SK-N-SH (cell line): Measurements from ENCODE around the gene SDK1. TPM values are rescaled to one million over a fixed set of nuclear protein-coding genes. Genes with fewer than 3 reads are reported as not detected.

Experiments used
- CTCF ChIA-PET: fragments of 300-600, 350-600 bp; formaldehyde crosslinking; extraction: SDS; loops from one replicate; lab custom pipeline; 2021; lab: Yijun Ruan, JAX
- POLR2A ChIA-PET: fragments of 350-600 bp; sonication (Branson Sonifier 250); formaldehyde crosslinking; extraction: SDS; loops from one replicate; lab custom pipeline; 2020; ENCODE audit warnings: antibody characterized with exemption, inconsistent platforms; lab: Yijun Ruan, JAX
- DNase-seq: peaks from one replicate; pipeline ENCODE4 v3.0.0; 2012
- H2AFZ ChIP-seq: fragments of 200-600 bp; sonication (generic); 2 replicates; pipeline ENCODE4 v1.8.1; 2016; ENCODE audit warnings: antibody characterized with exemption, mild to moderate bottlenecking, low read depth
- H3F3A ChIP-seq: fragments of 200-600 bp; sonication (generic); replicated peaks from 2 replicates; pipeline ENCODE3; 2016; ENCODE audit warnings: antibody characterized with exemption, mild to moderate bottlenecking; ENCODE audit not compliant: insufficient read depth
- H3K27ac ChIP-seq, 2 experiments: fragments of 200-500 bp in 1 of 2; fragments of 200-600 bp in 1 of 2; sonication (Bioruptor generic) in 1 of 2; sonication (generic), shearing (Covaris generic) in 1 of 2; 2 replicates each; pipeline versions ENCODE4 v1.5.1 to v1.6.1; 2014 to 2016; ENCODE audit warnings: low read depth in 2 of 2, inconsistent platforms in 1 of 2, low read length in 1 of 2, mild to moderate bottlenecking in 1 of 2, mixed read lengths in 1 of 2
- H3K27me3 ChIP-seq: fragments of 200-600 bp; sonication (generic), shearing (Covaris generic); 2 replicates; pipeline ENCODE4 v1.6.1; 2016; ENCODE audit warnings: mixed run types; ENCODE audit not compliant: insufficient read depth
- H3K36me3 ChIP-seq, 2 experiments: fragments of 200-500 bp in 1 of 2; fragments of 200-600 bp in 1 of 2; sonication (Bioruptor generic) in 1 of 2; sonication (generic) in 1 of 2; replicated peaks in 1 of 2; 2 replicates each; pipeline versions ENCODE3 to v1.5.1; 2014 to 2016; ENCODE audit warnings: low read length in 1 of 2, mild to moderate bottlenecking in 1 of 2; ENCODE audit not compliant: insufficient read depth in 2 of 2, control insufficient read depth in 1 of 2
- H3K4me1 ChIP-seq, 2 experiments: fragments of 200-500 bp in 1 of 2; fragments of 200-600 bp in 1 of 2; sonication (Bioruptor generic) in 1 of 2; sonication (generic), shearing (Covaris generic) in 1 of 2; 2 replicates each; pipeline versions ENCODE4 v1.5.1 to v1.6.1; 2014 to 2016; ENCODE audit warnings: low read depth in 1 of 2, low read length in 1 of 2, mixed run types in 1 of 2; ENCODE audit not compliant: insufficient read depth in 2 of 2, control insufficient read depth in 1 of 2
- H3K4me2 ChIP-seq: fragments of 200-600 bp; sonication (generic), shearing (Covaris generic); 2 replicates; pipeline ENCODE4 v1.6.1; 2017; ENCODE audit warnings: mixed run types
- H3K4me3 ChIP-seq, 2 experiments: fragments of 200-500 bp in 1 of 2; fragments of 200-600 bp in 1 of 2; sonication (Bioruptor generic) in 1 of 2; sonication (generic), shearing (Covaris generic) in 1 of 2; 2 replicates each; pipeline versions ENCODE4 v1.5.1 to v1.8.1; 2014 to 2016; ENCODE audit warnings: low read depth in 2 of 2, inconsistent platforms in 1 of 2, low read length in 1 of 2, mild to moderate bottlenecking in 1 of 2, mixed read lengths in 1 of 2, moderate library complexity in 1 of 2
- H3K79me2 ChIP-seq: fragments of 200-600 bp; sonication (generic); 2 replicates; pipeline ENCODE4 v1.8.1; 2017; ENCODE audit warnings: mild to moderate bottlenecking; ENCODE audit not compliant: insufficient read depth
- H3K9ac ChIP-seq: fragments of 200-600 bp; sonication (generic); 2 replicates; pipeline ENCODE4 v1.6.1; 2017; ENCODE audit warnings: mixed run types
- H3K9me2 ChIP-seq: fragments of 200-600 bp; sonication (generic); 2 replicates; pipeline ENCODE4 v1.6.1; 2017; ENCODE audit warnings: mixed run types
- H3K9me3 ChIP-seq: fragments of 200-600 bp; sonication (generic); 2 replicates; pipeline ENCODE4 v1.6.1; 2017; ENCODE audit warnings: mixed run types, mild to moderate bottlenecking, moderate library complexity
- H4K20me1 ChIP-seq: fragments of 200-600 bp; sonication (generic); 2 replicates; pipeline ENCODE4 v1.6.1; 2017; ENCODE audit warnings: mild to moderate bottlenecking, mixed run types; ENCODE audit not compliant: insufficient read depth
- CHD2 ChIP-seq: fragments of 150-350 bp; IDR thresholded peaks from 2 replicates; pipeline ENCODE4 v1.6.1; 2018; ENCODE audit warnings: low read length; ENCODE audit not compliant: partially characterized antibody
- ELF1 ChIP-seq: IDR thresholded peaks from 2 replicates; pipeline ENCODE4 v1.4.0; 2012
- EP300 ChIP-seq, 2 experiments: IDR thresholded peaks; 2 replicates each; pipeline versions ENCODE4 v1.4.0 to v1.6.1; 2012; ENCODE audit warnings: borderline replicate concordance in 1 of 2, low read depth in 1 of 2, low read length in 1 of 2
- EZH2phosphoT487 ChIP-seq: fragments of 200-600 bp; sonication (generic); IDR thresholded peaks from 2 replicates; pipeline ENCODE4 v1.6.1; 2017; ENCODE audit warnings: low read depth, mixed run types, mild to moderate bottlenecking, antibody characterized with exemption, moderate library complexity, borderline replicate concordance
- FOXJ3 ChIP-seq: sonication (generic); formaldehyde crosslinking; IDR thresholded peaks from 2 replicates; pipeline ENCODE4 v1.5.1; 2020; ENCODE audit warnings: mild to moderate bottlenecking, missing genetic modification reagents
- FOXM1 ChIP-seq: IDR thresholded peaks from 2 replicates; pipeline ENCODE4 v1.4.0; 2012; ENCODE audit warnings: low read depth, mild to moderate bottlenecking
- GATA2 ChIP-seq: sonication (generic); formaldehyde crosslinking; IDR thresholded peaks from 2 replicates; pipeline ENCODE4 v1.5.0; 2020; ENCODE audit warnings: mild to moderate bottlenecking, missing genetic modification reagents
- JUND ChIP-seq: IDR thresholded peaks from 2 replicates; pipeline ENCODE4 v1.4.0; 2012
- NFIC ChIP-seq: IDR thresholded peaks from 2 replicates; pipeline ENCODE4 v1.4.0; 2012; ENCODE audit warnings: borderline replicate concordance
- NRF1 ChIP-seq: IDR thresholded peaks from 2 replicates; pipeline ENCODE4 v1.6.1; 2012; ENCODE audit warnings: low read depth, mild to moderate bottlenecking, low read length
- RCOR1 ChIP-seq: fragments of 150-350 bp; IDR thresholded peaks from 2 replicates; pipeline ENCODE4 v1.6.1; 2017; ENCODE audit warnings: antibody characterized with exemption, low read length
- RFX5 ChIP-seq: IDR thresholded peaks from 2 replicates; pipeline ENCODE4 v1.6.1; 2012; ENCODE audit warnings: mild to moderate bottlenecking, improper control_type of control experiment, low read length
- SIN3A ChIP-seq: IDR thresholded peaks from 2 replicates; pipeline ENCODE4 v1.6.1; 2012; ENCODE audit warnings: low read depth, mild to moderate bottlenecking, low read length, moderate library complexity, borderline replicate concordance
- TAF1 ChIP-seq: IDR thresholded peaks from 2 replicates; pipeline ENCODE4 v1.6.1; 2012; ENCODE audit warnings: low read depth, mild to moderate bottlenecking, low read length, moderate library complexity, borderline replicate concordance
- TCF12 ChIP-seq: IDR thresholded peaks from 2 replicates; pipeline ENCODE4 v1.4.0; 2012
- TEAD4 ChIP-seq: IDR thresholded peaks from 2 replicates; pipeline ENCODE4 v1.4.0; 2012; ENCODE audit warnings: mild to moderate bottlenecking, borderline replicate concordance; ENCODE audit not compliant: insufficient read depth
- whole genome bisulfite sequencing: methylation state at CpG from one replicate; pipeline ENCODE4 v1.1.6; 2017; ENCODE audit warnings: low lambda C conversion rate; 5-methylcytosine and 5-hydroxymethylcytosine counted together
- polyA plus RNA-seq, 3 experiments: library from polyadenylated mRNA; depleted of rRNA; stranded (reverse); fragments of >200 nt; gene quantifications; 2 replicates each; pipeline ENCODE4 v1.2.3, GENCODE V29; 2012
- TF ChIP-seq, protein P1 (sequence below): fragments of 200-600 bp; sonication (generic); IDR thresholded peaks from 2 replicates; pipeline ENCODE4 v1.6.1; 2017; ENCODE audit warnings: antibody characterized with exemption, mild to moderate bottlenecking, moderate library complexity
- TF ChIP-seq, protein P2 (sequence below): IDR thresholded peaks from 2 replicates; pipeline ENCODE4 v1.4.0; 2012; ENCODE audit warnings: low read depth, borderline replicate concordance
- TF ChIP-seq, protein P3 (sequence below): IDR thresholded peaks from 2 replicates; pipeline ENCODE4 v1.6.1; 2012; ENCODE audit warnings: mild to moderate bottlenecking, low read depth, low read length, moderate library complexity
- TF ChIP-seq, protein P4 (sequence below): IDR thresholded peaks from 2 replicates; pipeline ENCODE4 v1.4.0; 2012; ENCODE audit warnings: low read depth, borderline replicate concordance

The SDK1 gene
- polyA plus RNA-seq, 1 of the 3 experiments (the other 2 are of a cell fraction) = 1.2 TPM

GRCh38 chr7:4023502-4023901, 722.5 kb downstream of the SDK1 start:
- POLR2A ChIA-PET = no interaction called here

GRCh38 chr7:4024133-4024532, 723.1 kb downstream of the SDK1 start:
- Histone ChIP-seq H3K9ac (no peak overlapping the region), H3K9me3 (no peaks in the 10 kb centered on the region), H3K4me2 (no peak overlapping the region), H3K27ac (no peak overlapping the region), H3K4me1 (no peaks in the 10 kb centered on the region; a peak in 1 of 4 replicates), H3F3A (no peaks in the 10 kb centered on the region), H3K36me3 (no peaks in the 10 kb centered on the region), H3K4me3 (no peak overlapping the region), H3K27me3 (no peaks in the 10 kb centered on the region), H3K79me2 (no peaks in the 10 kb centered on the region), H4K20me1 (no peaks in the 10 kb centered on the region), H2AFZ (no peak overlapping the region), H3K9me2 (no peaks in the 10 kb centered on the region)
- ChIA-PET POLR2A (no interaction called here), CTCF (interaction anchor here (1.5 kb wide), 1 partner anchor 9 kb away, joined by 3 read pairs; no protein-coding TSS in a partner anchor)
- DNase-seq = no peak
- 24% methylated on average over 1 of the region's 1 CpG for WGBS
- TF ChIP-seq NFIC = no peak
- no peak for TF ChIP-seq GATA2 (CRISPR knock-in tag)
- TF ChIP-seq, protein P1, sequence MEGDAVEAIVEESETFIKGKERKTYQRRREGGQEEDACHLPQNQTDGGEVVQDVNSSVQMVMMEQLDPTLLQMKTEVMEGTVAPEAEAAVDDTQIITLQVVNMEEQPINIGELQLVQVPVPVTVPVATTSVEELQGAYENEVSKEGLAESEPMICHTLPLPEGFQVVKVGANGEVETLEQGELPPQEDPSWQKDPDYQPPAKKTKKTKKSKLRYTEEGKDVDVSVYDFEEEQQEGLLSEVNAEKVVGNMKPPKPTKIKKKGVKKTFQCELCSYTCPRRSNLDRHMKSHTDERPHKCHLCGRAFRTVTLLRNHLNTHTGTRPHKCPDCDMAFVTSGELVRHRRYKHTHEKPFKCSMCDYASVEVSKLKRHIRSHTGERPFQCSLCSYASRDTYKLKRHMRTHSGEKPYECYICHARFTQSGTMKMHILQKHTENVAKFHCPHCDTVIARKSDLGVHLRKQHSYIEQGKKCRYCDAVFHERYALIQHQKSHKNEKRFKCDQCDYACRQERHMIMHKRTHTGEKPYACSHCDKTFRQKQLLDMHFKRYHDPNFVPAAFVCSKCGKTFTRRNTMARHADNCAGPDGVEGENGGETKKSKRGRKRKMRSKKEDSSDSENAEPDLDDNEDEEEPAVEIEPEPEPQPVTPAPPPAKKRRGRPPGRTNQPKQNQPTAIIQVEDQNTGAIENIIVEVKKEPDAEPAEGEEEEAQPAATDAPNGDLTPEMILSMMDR = no peak
- TF ChIP-seq NRF1 = no peak
- TF ChIP-seq, protein P2, sequence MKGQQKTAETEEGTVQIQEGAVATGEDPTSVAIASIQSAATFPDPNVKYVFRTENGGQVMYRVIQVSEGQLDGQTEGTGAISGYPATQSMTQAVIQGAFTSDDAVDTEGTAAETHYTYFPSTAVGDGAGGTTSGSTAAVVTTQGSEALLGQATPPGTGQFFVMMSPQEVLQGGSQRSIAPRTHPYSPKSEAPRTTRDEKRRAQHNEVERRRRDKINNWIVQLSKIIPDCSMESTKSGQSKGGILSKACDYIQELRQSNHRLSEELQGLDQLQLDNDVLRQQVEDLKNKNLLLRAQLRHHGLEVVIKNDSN = no peak
- no peak for TF ChIP-seq TEAD4
- no peak for TF ChIP-seq CHD2
- TF ChIP-seq TCF12 = no peak
- TF ChIP-seq FOXM1 = no peak
- TF ChIP-seq EZH2phosphoT487 = no peak
- TF ChIP-seq EP300 (IDR thresholded peaks at IDR 0.05; ENCODE audit: borderline replicate concordance in 1 of 2, low read depth in 1 of 2, low read length in 1 of 2) = no peak
- TF ChIP-seq FOXJ3 = no peak
- TF ChIP-seq, protein P3, sequence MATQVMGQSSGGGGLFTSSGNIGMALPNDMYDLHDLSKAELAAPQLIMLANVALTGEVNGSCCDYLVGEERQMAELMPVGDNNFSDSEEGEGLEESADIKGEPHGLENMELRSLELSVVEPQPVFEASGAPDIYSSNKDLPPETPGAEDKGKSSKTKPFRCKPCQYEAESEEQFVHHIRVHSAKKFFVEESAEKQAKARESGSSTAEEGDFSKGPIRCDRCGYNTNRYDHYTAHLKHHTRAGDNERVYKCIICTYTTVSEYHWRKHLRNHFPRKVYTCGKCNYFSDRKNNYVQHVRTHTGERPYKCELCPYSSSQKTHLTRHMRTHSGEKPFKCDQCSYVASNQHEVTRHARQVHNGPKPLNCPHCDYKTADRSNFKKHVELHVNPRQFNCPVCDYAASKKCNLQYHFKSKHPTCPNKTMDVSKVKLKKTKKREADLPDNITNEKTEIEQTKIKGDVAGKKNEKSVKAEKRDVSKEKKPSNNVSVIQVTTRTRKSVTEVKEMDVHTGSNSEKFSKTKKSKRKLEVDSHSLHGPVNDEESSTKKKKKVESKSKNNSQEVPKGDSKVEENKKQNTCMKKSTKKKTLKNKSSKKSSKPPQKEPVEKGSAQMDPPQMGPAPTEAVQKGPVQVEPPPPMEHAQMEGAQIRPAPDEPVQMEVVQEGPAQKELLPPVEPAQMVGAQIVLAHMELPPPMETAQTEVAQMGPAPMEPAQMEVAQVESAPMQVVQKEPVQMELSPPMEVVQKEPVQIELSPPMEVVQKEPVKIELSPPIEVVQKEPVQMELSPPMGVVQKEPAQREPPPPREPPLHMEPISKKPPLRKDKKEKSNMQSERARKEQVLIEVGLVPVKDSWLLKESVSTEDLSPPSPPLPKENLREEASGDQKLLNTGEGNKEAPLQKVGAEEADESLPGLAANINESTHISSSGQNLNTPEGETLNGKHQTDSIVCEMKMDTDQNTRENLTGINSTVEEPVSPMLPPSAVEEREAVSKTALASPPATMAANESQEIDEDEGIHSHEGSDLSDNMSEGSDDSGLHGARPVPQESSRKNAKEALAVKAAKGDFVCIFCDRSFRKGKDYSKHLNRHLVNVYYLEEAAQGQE = no peak
- TF ChIP-seq JUND = no peak
- no peak for TF ChIP-seq SIN3A
- no peak for TF ChIP-seq ELF1
- TF ChIP-seq, protein P4, sequence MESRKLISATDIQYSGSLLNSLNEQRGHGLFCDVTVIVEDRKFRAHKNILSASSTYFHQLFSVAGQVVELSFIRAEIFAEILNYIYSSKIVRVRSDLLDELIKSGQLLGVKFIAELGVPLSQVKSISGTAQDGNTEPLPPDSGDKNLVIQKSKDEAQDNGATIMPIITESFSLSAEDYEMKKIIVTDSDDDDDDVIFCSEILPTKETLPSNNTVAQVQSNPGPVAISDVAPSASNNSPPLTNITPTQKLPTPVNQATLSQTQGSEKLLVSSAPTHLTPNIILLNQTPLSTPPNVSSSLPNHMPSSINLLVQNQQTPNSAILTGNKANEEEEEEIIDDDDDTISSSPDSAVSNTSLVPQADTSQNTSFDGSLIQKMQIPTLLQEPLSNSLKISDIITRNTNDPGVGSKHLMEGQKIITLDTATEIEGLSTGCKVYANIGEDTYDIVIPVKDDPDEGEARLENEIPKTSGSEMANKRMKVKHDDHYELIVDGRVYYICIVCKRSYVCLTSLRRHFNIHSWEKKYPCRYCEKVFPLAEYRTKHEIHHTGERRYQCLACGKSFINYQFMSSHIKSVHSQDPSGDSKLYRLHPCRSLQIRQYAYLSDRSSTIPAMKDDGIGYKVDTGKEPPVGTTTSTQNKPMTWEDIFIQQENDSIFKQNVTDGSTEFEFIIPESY = no peak
- no peak for TF ChIP-seq RFX5
- TF ChIP-seq RCOR1 = no peak

More at GRCh38 chr7:4023502-4023901, 722.5 kb downstream of the SDK1 start:
- no peak for TF ChIP-seq TEAD4
- no peak for TF ChIP-seq JUND
- TF ChIP-seq TCF12 = no peak
- TF ChIP-seq TAF1 = no peak
- Histone ChIP-seq H3K4me3 (no peak overlapping the region), H3K79me2 (no peaks in the 10 kb centered on the region), H4K20me1 (no peaks in the 10 kb centered on the region), H3K4me2 (no peak overlapping the region), H3K36me3 (no peaks in the 10 kb centered on the region), H3K9me2 (no peaks in the 10 kb centered on the region), H3K9ac (no peak overlapping the region), H3K27ac (no peak overlapping the region), H2AFZ (no peak overlapping the region), H3F3A (no peaks in the 10 kb centered on the region), H3K27me3 (no peaks in the 10 kb centered on the region), H3K4me1 (no peaks in the 10 kb centered on the region; a peak in 1 of 4 replicates), H3K9me3 (no peaks in the 10 kb centered on the region)
- 64% methylated on average over 10 of the region's 10 CpGs for WGBS
- DNase-seq = no peak
- CTCF ChIA-PET = interaction anchor here (1.5 kb wide), 1 partner anchor 10 kb away, joined by 3 read pairs; no protein-coding TSS in a partner anchor
